H9 (cell line): ENCODE results near the gene INCENP. TPM values are rescaled to one million over a fixed set of nuclear protein-coding genes. Genes with fewer than 3 reads are reported as not detected.

Experiments
- DNase-seq: peaks from one replicate; pipeline ENCODE4 v3.0.0-alpha.2; 2017
- H2AFZ ChIP-seq: one replicate; pipeline ENCODE4 v1.6.1; 2013; ENCODE audit warnings: mild to moderate bottlenecking, low read length, control low read depth, moderate library complexity
- H2AK5ac ChIP-seq: 2 replicates; pipeline ENCODE4 v1.6.1; 2013; ENCODE audit warnings: low read length, control low read depth, mixed read lengths; ENCODE audit not compliant: insufficient read length
- H2BK120ac ChIP-seq: one replicate; pipeline ENCODE4 v1.6.1; 2013; ENCODE audit warnings: low read depth, mild to moderate bottlenecking, low read length, control low read depth, inconsistent platforms; ENCODE audit not compliant: poor library complexity, severe bottlenecking
- H2BK12ac ChIP-seq: 2 replicates; pipeline ENCODE4 v1.6.1; 2013; ENCODE audit warnings: low read length, control low read depth, mixed read lengths, low read depth; ENCODE audit not compliant: insufficient read length
- H2BK15ac ChIP-seq: 2 replicates; pipeline ENCODE4 v1.6.1; 2013; ENCODE audit warnings: low read depth, low read length, control low read depth
- H2BK20ac ChIP-seq: one replicate; pipeline ENCODE4 v1.6.1; 2013; ENCODE audit warnings: low read depth, mild to moderate bottlenecking, low read length, control low read depth, inconsistent platforms; ENCODE audit not compliant: poor library complexity, severe bottlenecking
- H2BK5ac ChIP-seq: 2 replicates; pipeline ENCODE4 v1.6.1; 2013; ENCODE audit warnings: low read length, control low read depth, mixed read lengths; ENCODE audit not compliant: insufficient read length
- H3K14ac ChIP-seq: 2 replicates; pipeline ENCODE4 v1.6.1; 2013; ENCODE audit warnings: low read length, control low read depth; ENCODE audit not compliant: insufficient read depth
- H3K18ac ChIP-seq: 2 replicates; pipeline ENCODE4 v1.6.1; 2013; ENCODE audit warnings: low read depth, mild to moderate bottlenecking, mixed read lengths, low read length, control low read depth; ENCODE audit not compliant: insufficient read length
- H3K23ac ChIP-seq: 2 replicates; pipeline ENCODE4 v1.6.1; 2013; ENCODE audit warnings: low read length, control low read depth, mixed read lengths, low read depth; ENCODE audit not compliant: insufficient read length
- H3K23me2 ChIP-seq: 2 replicates; pipeline ENCODE4 v1.6.1; 2013; ENCODE audit warnings: low read depth, mild to moderate bottlenecking, mixed read lengths, low read length, control low read depth; ENCODE audit not compliant: insufficient read length, poor library complexity, severe bottlenecking
- H3K27ac ChIP-seq: 2 replicates; pipeline ENCODE4 v1.5.1; 2013; ENCODE audit warnings: low read length, control low read depth, mixed read lengths, low read depth; ENCODE audit not compliant: insufficient read length
- H3K27me3 ChIP-seq: 2 replicates; pipeline ENCODE4 v1.6.1; 2013; ENCODE audit warnings: low read length, control low read depth, inconsistent platforms; ENCODE audit not compliant: insufficient read depth
- H3K4ac ChIP-seq: 2 replicates; pipeline ENCODE4 v1.6.1; 2013; ENCODE audit warnings: low read depth, mild to moderate bottlenecking, control low read depth, inconsistent platforms, low read length, moderate library complexity
- H3K4me1 ChIP-seq: 2 replicates; pipeline ENCODE4 v1.6.1; 2013; ENCODE audit warnings: low read length, control low read depth, inconsistent platforms; ENCODE audit not compliant: insufficient read depth
- H3K4me2 ChIP-seq: 2 replicates; pipeline ENCODE4 v1.6.1; 2013; ENCODE audit warnings: low read length, control low read depth, mixed read lengths; ENCODE audit not compliant: insufficient read length, insufficient read depth
- H3K56ac ChIP-seq: 2 replicates; pipeline ENCODE4 v1.6.1; 2013; ENCODE audit warnings: low read depth, mild to moderate bottlenecking, mixed read lengths, low read length, control low read depth; ENCODE audit not compliant: insufficient read length
- H3K79me1 ChIP-seq: 2 replicates; pipeline ENCODE4 v1.6.1; 2013; ENCODE audit warnings: low read depth, mild to moderate bottlenecking, moderate library complexity, low read length, control low read depth, inconsistent platforms; ENCODE audit not compliant: insufficient read depth, poor library complexity, severe bottlenecking
- H3K79me2 ChIP-seq: 2 replicates; pipeline ENCODE4 v1.6.1; 2013; ENCODE audit warnings: low read length, control low read depth, inconsistent platforms; ENCODE audit not compliant: insufficient read depth
- H3K9ac ChIP-seq: 2 replicates; pipeline ENCODE4 v1.6.1; 2013; ENCODE audit warnings: low read length, control low read depth, mixed read lengths; ENCODE audit not compliant: insufficient read length; ENCODE audit errors: extremely low read depth
- H3K9me3 ChIP-seq: one replicate; pipeline ENCODE4 v1.6.1; 2013; ENCODE audit warnings: low read depth, low read length, inconsistent platforms; ENCODE audit not compliant: control insufficient read depth
- H3T11ph ChIP-seq: one replicate; pipeline ENCODE4 v1.6.1; 2013; ENCODE audit warnings: mild to moderate bottlenecking, low read length, control low read depth, inconsistent platforms
- H4K20me1 ChIP-seq: one replicate; pipeline ENCODE4 v1.6.1; 2013; ENCODE audit not compliant: control insufficient read depth, insufficient read length, insufficient read depth
- H4K5ac ChIP-seq: 2 replicates; pipeline ENCODE4 v1.6.1; 2013; ENCODE audit warnings: low read depth, mild to moderate bottlenecking, mixed read lengths, low read length, control low read depth; ENCODE audit not compliant: insufficient read length
- H4K8ac ChIP-seq: replicated peaks from 2 replicates; pipeline ENCODE4 v1.6.1; 2013; ENCODE audit warnings: low read length, control low read depth, mixed read lengths, low read depth; ENCODE audit not compliant: insufficient read length
- H4K91ac ChIP-seq: 2 replicates; pipeline ENCODE4 v1.6.1; 2013; ENCODE audit warnings: low read depth, mild to moderate bottlenecking, moderate library complexity, mixed read lengths, low read length, control low read depth; ENCODE audit not compliant: insufficient read length
- H3K27ac Mint-ChIP-seq, 3 experiments: 2 replicates in 2 of 3; 3 replicates in 1 of 3; pipeline ENCODE4 v1.8.0; 2020 to 2021; ENCODE audit warnings: mixed read lengths in 3 of 3, mild to moderate bottlenecking in 1 of 3, moderate library complexity in 1 of 3
- H3K27me3 Mint-ChIP-seq: 2 replicates; pipeline ENCODE4 v1.8.0; 2021; ENCODE audit warnings: low read depth, mild to moderate bottlenecking, moderate library complexity, mixed read lengths
- H3K36me3 Mint-ChIP-seq, 3 experiments: 2 replicates in 2 of 3; 3 replicates in 1 of 3; pipeline ENCODE4 v1.8.0; 2020 to 2021; ENCODE audit warnings: low read depth in 3 of 3, mixed read lengths in 3 of 3; ENCODE audit not compliant: insufficient read depth in 1 of 3
- H3K4me1 Mint-ChIP-seq, 2 experiments: 2 replicates each; pipeline ENCODE4 v1.8.0; 2020; ENCODE audit warnings: mixed read lengths in 2 of 2
- H3K4me3 Mint-ChIP-seq, 2 experiments: 2 replicates in 1 of 2; 3 replicates in 1 of 2; pipeline ENCODE4 v1.8.0; 2020 to 2021; ENCODE audit warnings: mild to moderate bottlenecking in 2 of 2, mixed read lengths in 2 of 2, moderate library complexity in 1 of 2
- H3K9me3 Mint-ChIP-seq, 2 experiments: 2 replicates in 1 of 2; 3 replicates in 1 of 2; pipeline ENCODE4 v1.8.0; 2020; ENCODE audit warnings: mild to moderate bottlenecking in 2 of 2, mixed read lengths in 2 of 2, moderate library complexity in 1 of 2
- WGBS: extraction: QIAGEN DNeasy Blood & Tissue Kit; methylation state at CpG from one replicate; pipeline ENCODE4 v1.1.7; 2013; ENCODE audit warnings: missing lambda C conversion rate, low lambda C conversion rate, mixed read lengths; ENCODE audit not compliant: insufficient read length; ENCODE audit errors: extremely low coverage; 5-methylcytosine and 5-hydroxymethylcytosine counted together
- total RNA-seq: library from RNA; stranded (reverse); gene quantifications from 2 replicates; pipeline ENCODE4 v1.2.1, GENCODE V29; 2021
- TF ChIP-seq, protein P1 (sequence below): fragments of 200-600 bp; sonication (generic); conservative IDR thresholded peaks from 3 replicates; pipeline ENCODE4 v1.8.0; 2021; ENCODE audit warnings: antibody characterized with exemption, mild to moderate bottlenecking

INCENP gene
- total RNA-seq, 1 experiment from 2014 or later: 99.9 TPM

DNA sequence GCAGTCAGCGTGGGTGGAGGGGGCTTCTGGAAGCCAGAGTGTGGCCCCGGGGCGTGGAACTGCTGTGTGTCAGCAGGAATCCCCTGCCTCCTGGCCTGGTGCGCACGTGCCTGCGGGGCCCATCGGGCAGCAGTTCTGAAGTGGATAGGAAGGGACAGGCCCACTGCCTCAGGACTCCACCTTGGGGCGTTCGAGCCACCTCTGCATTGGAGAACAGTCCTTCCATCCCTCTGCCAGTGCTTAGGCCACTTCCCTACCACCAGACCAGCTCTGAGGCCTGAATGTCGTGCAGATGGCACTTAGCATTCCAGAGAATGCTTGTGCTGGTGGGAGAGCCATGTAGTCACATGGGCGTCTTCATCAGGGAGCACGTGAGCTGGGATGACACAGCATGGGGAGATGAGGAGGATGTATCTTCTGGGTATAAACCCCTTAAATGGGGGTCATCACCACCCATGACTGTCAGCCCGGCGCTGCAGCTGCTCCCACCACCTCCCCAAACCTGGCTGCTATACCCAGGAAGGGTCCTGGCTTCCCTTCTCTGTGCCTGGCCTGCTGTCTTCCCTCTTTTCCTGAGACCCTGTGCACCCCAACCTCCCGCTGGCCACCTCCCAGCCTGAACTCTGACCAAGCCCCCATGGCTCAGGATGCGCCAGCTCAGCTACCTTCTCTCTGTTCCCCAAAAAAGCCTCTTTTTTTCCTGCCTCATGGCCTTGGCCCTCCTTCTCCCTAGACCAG is 9.7 kb downstream of the INCENP start:
- H3K79me2 ChIP-seq: peaks cover 19% of the 10 kb centered on the region; the same call in 1 of the 2 replicates
- H3K23ac ChIP-seq: no peak overlapping the region
- no peaks in the 10 kb centered on the region for H3K27me3 ChIP-seq
- Mint-ChIP-seq H3K27ac (no peak overlapping the region), H3K9me3 (no peaks in the 10 kb centered on the region; a peak in 1 of 5 replicates), H3K36me3 (peaks cover 53 to 91% (median 77%) of the 10 kb centered on the region in 3 experiments; a peak in 6 of 7 replicates), H3K4me1 (peaks cover 0 to 6% of the 10 kb centered on the region in 2 experiments; a peak in 1 of 4 replicates), H3K4me3 (no peak overlapping the region), H3K27me3 (no peaks in the 10 kb centered on the region)
- H3T11ph ChIP-seq: no peak overlapping the region
- H2BK5ac ChIP-seq: no peak overlapping the region
- no peaks in the 10 kb centered on the region for H4K20me1 ChIP-seq
- DNase-seq: no peak
- H4K8ac ChIP-seq: no peak overlapping the region
- H3K4me2 ChIP-seq: no peak overlapping the region
- H3K79me1 ChIP-seq: peaks cover 17% of the 10 kb centered on the region
- H4K91ac ChIP-seq: no peak overlapping the region
- TF ChIP-seq, protein P1, sequence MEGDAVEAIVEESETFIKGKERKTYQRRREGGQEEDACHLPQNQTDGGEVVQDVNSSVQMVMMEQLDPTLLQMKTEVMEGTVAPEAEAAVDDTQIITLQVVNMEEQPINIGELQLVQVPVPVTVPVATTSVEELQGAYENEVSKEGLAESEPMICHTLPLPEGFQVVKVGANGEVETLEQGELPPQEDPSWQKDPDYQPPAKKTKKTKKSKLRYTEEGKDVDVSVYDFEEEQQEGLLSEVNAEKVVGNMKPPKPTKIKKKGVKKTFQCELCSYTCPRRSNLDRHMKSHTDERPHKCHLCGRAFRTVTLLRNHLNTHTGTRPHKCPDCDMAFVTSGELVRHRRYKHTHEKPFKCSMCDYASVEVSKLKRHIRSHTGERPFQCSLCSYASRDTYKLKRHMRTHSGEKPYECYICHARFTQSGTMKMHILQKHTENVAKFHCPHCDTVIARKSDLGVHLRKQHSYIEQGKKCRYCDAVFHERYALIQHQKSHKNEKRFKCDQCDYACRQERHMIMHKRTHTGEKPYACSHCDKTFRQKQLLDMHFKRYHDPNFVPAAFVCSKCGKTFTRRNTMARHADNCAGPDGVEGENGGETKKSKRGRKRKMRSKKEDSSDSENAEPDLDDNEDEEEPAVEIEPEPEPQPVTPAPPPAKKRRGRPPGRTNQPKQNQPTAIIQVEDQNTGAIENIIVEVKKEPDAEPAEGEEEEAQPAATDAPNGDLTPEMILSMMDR: no peak
- no peak overlapping the region for H3K18ac ChIP-seq
- H3K14ac ChIP-seq: no peak overlapping the region
- H2AK5ac ChIP-seq: no peak overlapping the region
- no peak overlapping the region for H3K27ac ChIP-seq
- no peak overlapping the region for H2BK12ac ChIP-seq
- H3K4ac ChIP-seq: no peak overlapping the region
- no peak overlapping the region for H3K56ac ChIP-seq
- WGBS: no CpG with 5 or more reads among the region's 16 CpGs
- no peak overlapping the region for H3K9ac ChIP-seq
- no peak overlapping the region for H2BK15ac ChIP-seq
- no peaks in the 10 kb centered on the region for H3K4me1 ChIP-seq
- no peaks in the 10 kb centered on the region for H3K23me2 ChIP-seq
- no peaks in the 10 kb centered on the region for H3K9me3 ChIP-seq
- H2AFZ ChIP-seq: no peak overlapping the region
- no peak overlapping the region for H2BK20ac ChIP-seq
- no peak overlapping the region for H2BK120ac ChIP-seq
- no peak overlapping the region for H4K5ac ChIP-seq
